Central memory CD8-positive, alpha-beta T cell (primary cell): ENCODE results near the gene SWT1.
"Not testable (repeated sequence)": the region's sequence is repeated elsewhere in the genome, so short reads cannot be mapped to it uniquely, and the experiment has no call there.

Experiments
- ATAC-seq: fragments of 150-1000 bp; cut with Tn5 transposase; replicated peaks from 2 replicates; pipeline ENCODE4 v1.10.0; 2022; ENCODE audit warnings: mild to moderate bottlenecking, moderate FRiP score, moderate number of reproducible peaks; ENCODE audit not compliant: poor library complexity, severe bottlenecking; ENCODE audit errors: extremely low read depth
- DNase-seq, 2 donors: peaks; one replicate each; pipeline ENCODE4 v3.0.0; 2021; ENCODE audit warnings: low spot score in 2 of 2
- H3K27ac Mint-ChIP-seq: one replicate; pipeline ENCODE4 v1.8.0; 2022; ENCODE audit warnings: low read depth, mild to moderate bottlenecking, moderate library complexity, mixed read lengths
- H3K27me3 Mint-ChIP-seq: one replicate; pipeline ENCODE4 v1.8.0; 2022; ENCODE audit warnings: mixed read lengths
- H3K36me3 Mint-ChIP-seq: one replicate; pipeline ENCODE4 v1.8.0; 2022; ENCODE audit warnings: mild to moderate bottlenecking, moderate library complexity, mixed read lengths; ENCODE audit not compliant: insufficient read depth
- H3K4me1 Mint-ChIP-seq: one replicate; pipeline ENCODE4 v1.8.0; 2022; ENCODE audit warnings: mixed read lengths
- H3K4me3 Mint-ChIP-seq: one replicate; pipeline ENCODE4 v1.8.0; 2022; ENCODE audit warnings: mild to moderate bottlenecking, moderate library complexity, mixed read lengths
- H3K9me3 Mint-ChIP-seq: one replicate; pipeline ENCODE4 v1.8.0; 2022; ENCODE audit warnings: mixed read lengths

SWT1 gene

DNA sequence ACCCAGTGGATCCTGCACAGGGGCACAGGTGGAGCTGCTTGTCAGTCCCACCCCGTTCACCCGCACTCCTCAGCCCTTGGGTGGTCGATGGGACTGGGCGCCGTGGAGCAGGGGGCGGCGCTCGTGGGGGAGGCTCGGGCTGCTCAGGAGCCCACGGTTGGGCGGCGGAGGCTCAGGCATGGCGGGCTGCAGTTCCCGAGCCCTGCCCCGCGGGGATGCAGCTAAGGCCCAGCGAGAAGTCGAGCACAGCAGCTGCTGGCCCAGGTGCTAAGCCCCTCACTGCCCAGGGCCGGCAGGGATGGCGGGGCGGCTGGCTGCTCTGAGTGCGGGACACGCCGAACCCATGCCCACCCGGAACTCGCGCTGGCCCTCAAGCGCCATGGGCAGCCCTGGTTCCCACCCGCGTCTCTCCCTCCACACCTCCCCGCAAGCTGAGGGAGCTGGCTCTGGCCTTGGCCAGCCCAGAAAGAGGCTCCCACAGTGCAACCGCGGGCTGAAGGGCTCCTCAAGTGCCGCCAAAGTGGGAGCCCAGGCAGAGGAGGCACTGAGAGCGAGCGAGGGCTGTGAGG lies 164.8 kb downstream of the SWT1 start:
- not testable (repeated sequence) for ATAC-seq, H3K9me3 Mint-ChIP-seq, H3K4me1 Mint-ChIP-seq, H3K27me3 Mint-ChIP-seq, H3K27ac Mint-ChIP-seq, H3K4me3 Mint-ChIP-seq, DNase-seq
- peaks cover 15% of the 10 kb centered on the region for H3K36me3 Mint-ChIP-seq

- peaks cover 6% of the 10 kb centered on the region for H3K36me3 Mint-ChIP-seq
- no peak overlapping the region for H3K27ac Mint-ChIP-seq
- H3K9me3 Mint-ChIP-seq: no peaks in the 10 kb centered on the region
- H3K4me1 Mint-ChIP-seq: peaks cover 6% of the 10 kb centered on the region
- no peak for DNase-seq
- no peak overlapping the region for H3K4me3 Mint-ChIP-seq
- no peaks in the 10 kb centered on the region for H3K27me3 Mint-ChIP-seq
- no peak for ATAC-seq
These were observed 165.7 kb downstream of the SWT1 start for GRCh38 chr1:185322636-185323035.

DNA sequence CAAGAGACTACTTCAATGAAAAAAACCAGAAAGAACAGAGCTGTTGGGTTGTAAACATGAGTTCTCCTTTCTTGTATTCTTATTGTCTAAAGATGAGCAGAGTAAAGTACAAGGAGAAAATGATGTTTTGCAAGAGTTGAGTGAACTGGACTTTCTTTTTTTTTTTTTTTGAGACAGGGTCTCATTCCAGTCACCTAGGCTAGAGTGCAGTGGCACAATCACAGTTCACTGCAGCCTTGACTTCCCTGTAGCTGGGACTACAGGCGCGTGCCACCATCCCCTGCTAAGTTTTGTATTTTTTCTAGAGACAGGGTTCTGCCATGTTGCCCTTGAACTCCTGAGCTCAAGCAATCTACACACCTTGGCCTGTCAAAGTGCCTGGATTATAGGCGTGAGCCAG lies 167.2 kb downstream of the SWT1 start:
- no peak overlapping the region for H3K27ac Mint-ChIP-seq
- H3K4me3 Mint-ChIP-seq: no peak overlapping the region
- no peaks in the 10 kb centered on the region for H3K9me3 Mint-ChIP-seq
- H3K4me1 Mint-ChIP-seq: no peaks in the 10 kb centered on the region
- H3K27me3 Mint-ChIP-seq: no peaks in the 10 kb centered on the region
- DNase-seq: no peak
- H3K36me3 Mint-ChIP-seq: peaks cover under 1% of the 10 kb centered on the region
- no peak for ATAC-seq

GRCh38 chr1:185325413-185325812 lies 168.4 kb downstream of the SWT1 start:
- ATAC-seq (no peak), DNase-seq (no peak)
- no peak overlapping the region for H3K4me3 Mint-ChIP-seq
- H3K27ac Mint-ChIP-seq: no peak overlapping the region
- no peaks in the 10 kb centered on the region for H3K36me3 Mint-ChIP-seq
- no peaks in the 10 kb centered on the region for H3K27me3 Mint-ChIP-seq
- H3K9me3 Mint-ChIP-seq: no peaks in the 10 kb centered on the region
- no peaks in the 10 kb centered on the region for H3K4me1 Mint-ChIP-seq

GRCh38 chr1:185328255-185328654 lies 171.3 kb downstream of the SWT1 start:
- Mint-ChIP-seq H3K9me3 (no peaks in the 10 kb centered on the region), H3K36me3 (no peaks in the 10 kb centered on the region), H3K4me1 (no peaks in the 10 kb centered on the region), H3K4me3 (no peak overlapping the region), H3K27me3 (no peaks in the 10 kb centered on the region), H3K27ac (no peak overlapping the region)
- ATAC-seq (no peak), DNase-seq (no peak)

- Mint-ChIP-seq H3K36me3 (peaks cover 2% of the 10 kb centered on the region), H3K4me3 (no peak overlapping the region), H3K27ac (no peak overlapping the region), H3K9me3 (no peaks in the 10 kb centered on the region), H3K27me3 (no peaks in the 10 kb centered on the region), H3K4me1 (peaks cover 18% of the 10 kb centered on the region)
- ATAC-seq (no peak), DNase-seq (no peak)
These were observed 177.2 kb downstream of the SWT1 start for GRCh38 chr1:185334182-185334581.

DNA sequence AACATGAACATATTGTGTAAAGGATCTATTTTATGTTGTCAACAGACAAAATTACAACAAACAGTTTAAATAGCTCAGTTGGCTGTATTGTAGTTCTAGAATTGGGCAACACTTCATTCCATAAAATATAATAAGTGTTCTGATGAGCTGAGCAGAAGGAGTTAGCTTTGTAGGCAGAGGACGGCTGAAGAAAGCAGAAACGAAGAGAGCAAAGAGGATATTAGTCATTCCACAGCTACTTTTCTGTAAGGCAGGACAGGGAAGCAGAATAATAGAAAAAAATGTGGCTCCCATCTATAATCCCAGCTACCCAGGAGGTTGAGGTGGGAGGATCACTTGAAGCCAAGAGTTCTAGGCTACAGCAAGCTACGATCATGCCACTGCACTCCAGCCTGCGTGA lies 180.3 kb downstream of the SWT1 start:
- Mint-ChIP-seq H3K9me3 (no peaks in the 10 kb centered on the region), H3K4me3 (no peak overlapping the region), H3K27me3 (no peaks in the 10 kb centered on the region), H3K36me3 (peaks cover 2% of the 10 kb centered on the region), H3K4me1 (peaks cover 40% of the 10 kb centered on the region), H3K27ac (no peak overlapping the region)
- ATAC-seq (no peak), DNase-seq (no peak)

DNA sequence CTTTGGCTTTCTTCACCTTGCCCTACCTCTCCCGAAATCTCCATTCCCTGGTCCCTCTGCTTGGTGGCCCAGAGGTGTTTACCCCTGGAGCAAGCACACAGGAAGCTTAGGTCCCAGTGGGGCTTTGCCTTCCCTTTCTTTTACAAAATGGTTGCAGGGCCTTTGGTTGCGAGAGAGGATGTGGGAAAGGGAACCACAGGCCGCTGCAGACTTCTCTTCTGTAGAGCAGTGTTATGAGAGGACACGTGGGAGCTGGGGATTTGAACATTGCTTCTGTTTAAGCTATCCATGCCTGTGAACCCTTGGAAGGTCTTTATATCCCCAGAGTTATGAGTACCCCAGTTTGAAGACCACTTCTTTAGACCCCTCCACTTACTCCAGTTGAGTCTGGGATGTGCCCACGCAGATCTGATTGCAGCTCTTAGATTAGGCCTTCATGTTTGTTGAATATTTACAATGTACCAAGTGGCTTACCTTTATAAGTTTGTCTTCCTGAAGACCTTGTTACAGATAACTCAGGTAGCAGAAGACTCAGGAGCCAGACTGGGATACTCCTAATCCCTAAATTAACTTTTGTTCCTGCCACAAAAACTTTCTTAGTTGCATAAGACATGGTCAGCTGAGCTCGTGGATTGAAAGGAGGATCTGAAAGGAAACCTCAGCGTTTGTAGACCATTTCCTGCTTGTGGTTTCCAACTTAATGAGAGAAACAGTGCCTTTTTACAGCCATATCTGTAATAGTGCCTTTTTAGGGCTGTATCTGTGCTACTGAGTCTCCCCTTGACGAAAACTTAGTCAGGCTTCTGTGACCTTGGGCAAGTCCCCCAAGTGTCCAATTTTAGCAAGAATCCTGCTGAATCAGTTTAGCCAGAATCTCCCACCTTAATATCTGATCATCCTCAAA lies 182.0 kb downstream of the SWT1 start:
- Mint-ChIP-seq H3K4me3 (peak overlapping the region; percentile 59), H3K27ac (peak overlapping the region; percentile 71), H3K36me3 (peaks cover 2% of the 10 kb centered on the region), H3K27me3 (no peaks in the 10 kb centered on the region), H3K4me1 (peaks cover 40% of the 10 kb centered on the region), H3K9me3 (no peaks in the 10 kb centered on the region)
- peak; percentile 86 for ATAC-seq
- DNase-seq: peak in 1 of 2 donors; percentile 38

GRCh38 chr1:185341196-185341781 lies 184.3 kb downstream of the SWT1 start:
- Mint-ChIP-seq H3K9me3 (no peaks in the 10 kb centered on the region), H3K36me3 (peaks cover 2% of the 10 kb centered on the region), H3K4me1 (peaks cover 52% of the 10 kb centered on the region), H3K27ac (no peak overlapping the region), H3K27me3 (no peaks in the 10 kb centered on the region), H3K4me3 (no peak overlapping the region)
- no peak for ATAC-seq
- no peak for DNase-seq
